Measurements from ENCODE around the gene CCND2. TPM values are rescaled to one million over a fixed set of nuclear protein-coding genes. Genes with fewer than 3 reads are reported as not detected.

Gene CCND2
- total and polyA plus RNA-seq, 2 experiments from 2014 or later = 75.6 to 224 TPM

DNA sequence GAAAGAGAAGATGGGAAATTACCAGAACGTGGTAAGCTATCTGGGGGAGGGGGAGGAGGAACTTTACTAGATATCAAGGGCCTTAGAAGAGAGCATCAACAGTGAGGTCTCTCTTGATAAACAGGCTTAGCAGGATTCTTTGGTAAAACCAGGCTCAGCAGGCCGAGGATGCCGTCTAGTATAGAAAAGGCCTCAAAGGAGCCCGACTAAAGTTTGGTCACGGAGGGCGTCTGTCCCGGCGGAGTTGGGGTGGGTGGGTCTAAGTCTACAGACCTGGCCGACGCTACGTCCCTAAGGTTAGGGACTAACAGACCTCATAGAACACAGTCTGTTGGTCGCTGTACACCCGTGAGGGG is 46.9 kb downstream of the CCND2 start (continued):
- TF ChIP-seq ZNF462 (CRISPR knock-in tag; IDR thresholded peaks at IDR 0.05) = no peak

DNA sequence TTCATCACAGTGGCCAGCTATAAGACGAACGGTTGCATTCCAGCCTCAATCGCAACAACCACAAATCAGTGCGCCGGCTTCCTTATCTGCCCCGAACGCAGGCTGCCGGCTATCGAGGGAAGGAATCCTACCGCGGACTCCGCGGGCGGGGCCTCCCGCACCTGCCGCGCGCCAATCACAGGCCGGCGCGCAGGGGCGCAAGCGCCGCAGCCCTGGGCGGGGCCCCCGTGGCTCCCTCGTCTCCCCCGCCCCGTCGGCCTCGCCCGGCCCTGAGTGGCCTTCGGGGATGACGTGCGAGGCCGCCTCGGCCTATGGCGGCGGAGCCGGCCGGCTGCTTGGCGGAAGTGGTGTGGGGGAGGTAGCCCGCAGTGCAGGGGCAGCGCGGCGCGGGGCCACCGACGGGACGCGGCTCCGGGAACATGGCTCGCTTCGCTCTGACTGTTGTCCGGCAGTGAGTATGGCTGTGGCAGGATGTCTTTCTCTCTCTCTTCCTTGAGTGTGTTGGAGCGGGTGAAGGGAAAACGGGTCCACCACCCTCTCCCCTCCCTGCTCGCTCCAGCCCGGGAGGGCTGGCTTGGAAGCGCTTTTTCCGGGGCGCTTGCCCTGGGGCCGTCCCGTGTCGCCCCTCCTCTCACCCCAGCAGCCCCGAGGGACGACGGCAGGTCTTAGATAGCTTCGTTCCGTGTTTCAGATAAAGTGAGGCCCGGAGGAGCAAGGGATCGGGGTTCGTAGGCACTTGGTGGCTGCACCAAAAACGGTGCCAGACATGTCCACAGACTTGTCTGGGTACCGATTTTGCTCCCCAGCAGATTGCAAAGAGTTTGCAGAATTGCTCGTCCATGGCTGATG is 47.5 kb downstream of the CCND2 start, which contains the start of gene TIGAR:
Gene TIGAR (plus strand): TSS at position 361 of the 849 bp plus-strand sequence. CDS start 59 bp downstream, at position 420.
- ATAC-seq = peak; percentile 98
- TF ChIP-seq ZNF462 (CRISPR knock-in tag; IDR thresholded peaks at IDR 0.05) (no peak), NANOG (IDR thresholded peaks at IDR 0.05; ENCODE audit: borderline replicate concordance) (no peak), EZH2 (IDR thresholded peaks at IDR 0.05; ENCODE audit: low read depth, unreplicated experiment) (no peak)
- TF ChIP-seq, protein P1, sequence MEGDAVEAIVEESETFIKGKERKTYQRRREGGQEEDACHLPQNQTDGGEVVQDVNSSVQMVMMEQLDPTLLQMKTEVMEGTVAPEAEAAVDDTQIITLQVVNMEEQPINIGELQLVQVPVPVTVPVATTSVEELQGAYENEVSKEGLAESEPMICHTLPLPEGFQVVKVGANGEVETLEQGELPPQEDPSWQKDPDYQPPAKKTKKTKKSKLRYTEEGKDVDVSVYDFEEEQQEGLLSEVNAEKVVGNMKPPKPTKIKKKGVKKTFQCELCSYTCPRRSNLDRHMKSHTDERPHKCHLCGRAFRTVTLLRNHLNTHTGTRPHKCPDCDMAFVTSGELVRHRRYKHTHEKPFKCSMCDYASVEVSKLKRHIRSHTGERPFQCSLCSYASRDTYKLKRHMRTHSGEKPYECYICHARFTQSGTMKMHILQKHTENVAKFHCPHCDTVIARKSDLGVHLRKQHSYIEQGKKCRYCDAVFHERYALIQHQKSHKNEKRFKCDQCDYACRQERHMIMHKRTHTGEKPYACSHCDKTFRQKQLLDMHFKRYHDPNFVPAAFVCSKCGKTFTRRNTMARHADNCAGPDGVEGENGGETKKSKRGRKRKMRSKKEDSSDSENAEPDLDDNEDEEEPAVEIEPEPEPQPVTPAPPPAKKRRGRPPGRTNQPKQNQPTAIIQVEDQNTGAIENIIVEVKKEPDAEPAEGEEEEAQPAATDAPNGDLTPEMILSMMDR (conservative IDR thresholded peaks at IDR 0.05; ENCODE audit: low read depth in 2 of 2) = no peak

More for the DNA sequence above, 47.5 kb downstream of the CCND2 start, which contains the start of gene TIGAR:
- peak within 1 kb of the TSS; percentile 92 for H2AFZ ChIP-seq
- peak within 1 kb of the TSS; percentile 98 for H3K27ac ChIP-seq (ENCODE audit: low read depth)
- H3K36me3 ChIP-seq (ENCODE audit: insufficient read depth) = no peaks in the 10 kb centered on the region
- H3K9me3 Mint-ChIP-seq = no peaks in the 10 kb centered on the region; the same call in 2 of the 3 replicates
- peak within 1 kb of the TSS; percentile 99 for H3K4me2 ChIP-seq
- H3K4me3 Mint-ChIP-seq = peak within 1 kb of the TSS; percentile 90
- peak within 1 kb of the TSS; percentile 96 for H3K27ac Mint-ChIP-seq
- H3K27me3 ChIP-seq (ENCODE audit: insufficient read depth) = peaks cover 7% of the 10 kb centered on the region; the same call in 1 of the 2 replicates
- H3K79me2 ChIP-seq (replicated peaks; ENCODE audit: insufficient read depth) = peaks cover 46% of the 10 kb centered on the region
- peaks cover 4% of the 10 kb centered on the region for H3K4me1 ChIP-seq (ENCODE audit: insufficient read depth)
- no peaks in the 10 kb centered on the region for H3K9me2 ChIP-seq (ENCODE audit: insufficient read depth)
- H3F3A ChIP-seq (replicated peaks; ENCODE audit: low read depth) = peaks cover 9% of the 10 kb centered on the region; the same call in 1 of the 2 replicates
- H3K4me1 Mint-ChIP-seq = peaks cover 17% of the 10 kb centered on the region
- H4K20me1 ChIP-seq (replicated peaks; ENCODE audit: insufficient read depth) = no peaks in the 10 kb centered on the region
- peak; percentile 98 for DNase-seq (ENCODE audit: low spot score)
- peaks cover 11% of the 10 kb centered on the region for H3K36me3 Mint-ChIP-seq (ENCODE audit: low read depth)
- peaks cover 10% of the 10 kb centered on the region for H3K27me3 Mint-ChIP-seq (ENCODE audit: insufficient read depth, low read depth, poor library complexity)
- peak within 1 kb of the TSS; percentile 99 for H3K4me3 ChIP-seq
